ENCODE measurements around the gene C1QL1.
A peak's percentile ranks its signal among the peaks of the same experiment; 100 is the strongest.

C1QL1 gene

DNA sequence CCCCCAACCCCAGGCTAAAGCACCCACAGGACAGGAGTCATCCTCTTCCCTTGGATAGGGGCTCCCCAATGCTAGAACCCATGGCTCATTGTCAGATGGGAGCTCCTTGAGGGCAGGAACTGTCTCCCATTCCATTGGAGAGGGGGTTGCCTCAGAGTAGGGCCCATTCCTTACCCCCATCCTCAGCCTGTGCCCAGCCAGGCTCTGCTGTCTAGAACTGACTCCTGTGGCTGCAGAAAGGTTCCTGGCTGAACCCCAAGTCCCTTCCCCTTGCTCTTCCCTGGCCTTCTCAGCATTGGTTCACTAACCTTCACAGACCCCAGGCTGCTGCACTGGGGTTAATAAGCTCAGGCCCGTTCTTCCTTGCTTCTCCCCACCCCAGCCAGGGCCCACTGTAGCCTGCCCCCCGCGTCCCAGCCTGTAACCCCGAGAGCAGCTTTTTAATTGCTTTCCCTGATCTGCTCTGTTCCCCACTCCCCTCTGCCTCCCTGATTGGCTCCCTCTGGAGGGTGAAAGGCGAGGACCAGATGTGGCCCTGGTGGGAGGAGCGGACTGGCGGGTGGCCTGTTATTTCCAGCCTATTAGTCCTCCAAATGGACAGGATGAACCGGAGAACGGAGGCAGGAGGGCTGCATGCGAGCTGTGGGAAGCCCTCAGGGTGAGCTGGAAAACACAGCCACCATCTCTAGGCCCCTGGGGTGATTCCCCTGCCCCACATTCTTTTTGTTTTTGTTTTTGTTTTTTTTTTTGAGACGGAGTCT, 46.8 kb downstream of the C1QL1 start:
- peak in 8 of 42 donors; percentile 3 to 41 (median 16) for DNase-seq
- intact Hi-C loops (cut with DNase I) = no loop called here

DNA sequence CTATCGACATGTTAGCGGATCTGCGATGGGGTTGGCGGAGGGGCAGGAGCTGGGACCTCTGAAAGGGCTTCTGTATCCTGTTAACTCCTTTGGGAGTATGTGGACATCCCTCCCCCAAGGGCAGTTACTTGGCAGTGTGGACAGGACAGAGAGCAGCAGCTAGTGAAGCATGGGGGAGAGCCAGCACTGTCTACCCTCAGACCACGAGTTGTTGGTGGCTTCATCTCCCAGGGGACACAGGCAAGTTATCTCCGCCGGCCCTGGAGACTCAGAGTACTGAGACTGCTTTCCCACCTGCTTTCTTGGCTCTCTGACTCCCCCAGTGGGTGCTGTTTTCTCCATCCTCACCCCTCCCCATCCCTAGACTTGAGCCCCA, 47.5 kb downstream of the C1QL1 start:
- DNase-seq = peak in 7 of 42 donors; percentile 3 to 27 (median 15)
- intact Hi-C loops (cut with DNase I) = no loop called here

DNA sequence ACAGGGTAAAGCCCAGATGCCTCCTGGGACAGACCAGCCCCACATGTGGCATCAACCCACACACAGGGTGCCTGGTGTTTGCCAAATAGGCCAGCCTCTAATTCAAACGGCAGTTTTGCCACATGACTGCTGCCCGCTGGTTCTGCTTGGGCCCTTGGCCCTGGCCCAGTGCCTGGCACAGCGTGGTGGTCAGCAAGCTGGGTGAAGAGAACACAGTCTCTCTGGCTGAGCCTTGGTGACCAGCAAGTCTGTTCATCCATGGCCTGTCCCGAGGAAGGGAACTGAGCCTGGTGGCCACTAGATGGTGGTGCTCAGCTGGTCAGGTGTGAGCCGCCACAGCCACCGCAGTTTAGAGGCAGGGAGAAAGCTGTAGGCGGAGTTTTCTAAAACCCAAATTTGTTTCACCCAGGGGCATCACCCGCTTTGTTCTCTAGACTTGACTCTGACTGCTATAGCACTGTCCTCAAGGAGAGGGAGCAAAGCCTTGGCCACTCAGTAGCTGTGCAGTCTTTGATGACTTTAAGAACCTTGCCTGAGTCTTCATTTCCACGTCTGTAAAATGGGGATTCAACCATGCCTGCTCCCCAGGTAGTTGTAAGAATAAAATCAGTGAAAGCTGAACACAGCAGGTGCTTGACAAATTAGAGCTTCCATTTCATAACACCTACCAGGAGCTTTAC, 48.1 kb downstream of the C1QL1 start:
- intact Hi-C loops (cut with DNase I) = loop anchor here (5.0 kb wide), 1 partner anchor 97 kb away; no protein-coding TSS in a partner anchor

DNA sequence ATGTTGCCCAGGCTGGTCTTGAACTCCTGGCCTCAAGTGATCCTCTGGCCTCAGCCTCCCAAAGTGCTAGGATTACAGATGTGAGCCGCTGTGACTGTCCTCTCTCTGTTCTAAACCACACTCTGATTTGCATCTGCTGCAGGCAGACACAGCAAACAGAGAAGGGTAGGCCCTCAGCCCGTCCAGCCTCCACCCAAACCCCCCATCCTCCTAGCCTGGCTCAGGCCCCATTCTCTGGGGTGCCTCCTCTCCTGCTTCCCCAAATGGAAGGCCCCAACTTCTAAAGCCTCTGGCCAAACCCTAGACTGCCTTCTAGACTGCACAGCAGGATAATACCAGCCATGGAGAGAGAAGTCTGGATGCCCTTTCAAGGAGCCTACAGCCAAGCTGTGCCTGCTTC, 48.7 kb downstream of the C1QL1 start:
- peak in 4 of 42 donors; percentile 1 to 20 (median 4) for DNase-seq
- intact Hi-C loops (cut with DNase I) = loop anchor here (5.0 kb wide), 1 partner anchor 98 kb away; no protein-coding TSS in a partner anchor

More for the DNA sequence above, 48.1 kb downstream of the C1QL1 start:
- DNase-seq = peak; percentile 61 to 90 (median 78)

DNA sequence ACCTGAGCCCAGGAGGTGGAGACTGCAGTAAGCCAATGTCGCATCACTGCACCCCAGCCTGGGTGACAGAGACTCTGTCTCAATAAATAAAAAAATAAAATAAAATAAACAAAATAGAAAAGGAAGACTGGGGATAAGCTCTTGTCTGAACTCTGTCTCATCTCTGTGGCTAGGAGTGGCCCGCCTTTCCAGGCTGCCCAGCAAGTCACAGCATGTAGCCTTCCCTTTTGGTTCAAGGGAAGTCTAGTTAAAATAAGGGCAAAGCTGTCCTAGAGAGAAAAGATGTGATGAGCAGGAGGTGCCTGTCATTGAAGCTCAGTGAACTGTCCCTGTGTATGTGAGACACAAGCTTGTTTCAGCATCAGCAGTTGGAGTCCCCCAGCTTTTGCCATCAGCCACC, 50.1 kb downstream of the C1QL1 start:
- intact Hi-C loops (cut with DNase I) = loop anchor here (5.0 kb wide), 1 partner anchor 99 kb away; no protein-coding TSS in a partner anchor
- peak in 4 of 42 donors; percentile 1 to 29 (median 4) for DNase-seq

DNA sequence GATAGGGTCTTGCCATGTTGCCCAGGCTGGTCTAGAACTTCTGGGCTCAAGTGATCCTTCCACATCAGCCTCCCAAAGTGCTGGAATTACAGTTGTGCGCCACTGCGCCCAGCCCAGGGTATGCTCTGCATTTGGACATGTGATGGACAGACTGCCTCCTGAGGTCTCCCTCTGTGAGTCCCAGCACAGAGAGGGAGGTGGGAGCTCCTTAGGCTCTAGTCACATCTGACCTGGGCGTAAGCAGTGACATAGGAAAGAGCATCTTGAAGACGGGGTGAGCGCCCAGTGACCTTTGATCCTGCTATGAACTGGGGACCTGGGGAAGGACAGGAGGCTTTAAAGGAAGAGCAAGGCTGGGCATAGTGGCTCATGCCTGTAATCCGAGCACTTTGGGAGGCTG, 50.6 kb downstream of the C1QL1 start:
- peak in 6 of 42 donors; percentile 8 to 13 (median 10) for DNase-seq
- intact Hi-C loops (cut with DNase I) = loop anchor here (5.0 kb wide), 1 partner anchor 100 kb away; no protein-coding TSS in a partner anchor

DNA sequence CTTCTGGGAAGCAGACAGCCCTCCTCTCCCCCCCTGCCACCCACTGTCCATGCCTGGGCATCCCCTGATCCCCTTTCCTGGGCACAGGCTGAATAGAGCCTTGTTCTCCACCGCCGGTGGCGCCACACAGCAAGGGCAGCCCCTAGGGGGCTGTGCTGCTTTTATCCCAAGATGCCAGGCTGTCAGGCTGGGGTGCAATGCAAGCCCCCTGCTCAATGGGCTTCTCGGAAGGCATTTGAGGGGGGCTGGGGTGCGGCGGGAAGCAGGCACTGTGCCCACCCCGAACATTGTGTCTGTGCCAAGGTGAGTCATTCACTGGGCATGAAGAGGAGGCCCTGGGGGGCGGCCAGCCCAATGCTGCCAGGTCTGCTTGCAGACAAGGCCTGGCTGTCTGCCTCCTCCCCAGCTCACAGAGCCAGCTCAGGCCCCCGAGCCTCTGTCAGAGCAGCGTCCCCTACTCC, 51.3 kb downstream of the C1QL1 start:
- DNase-seq = peak; percentile 46 to 93 (median 73)
- intact Hi-C loops (cut with DNase I) = loop anchor here (5.0 kb wide), 1 partner anchor 100 kb away; no protein-coding TSS in a partner anchor

DNA sequence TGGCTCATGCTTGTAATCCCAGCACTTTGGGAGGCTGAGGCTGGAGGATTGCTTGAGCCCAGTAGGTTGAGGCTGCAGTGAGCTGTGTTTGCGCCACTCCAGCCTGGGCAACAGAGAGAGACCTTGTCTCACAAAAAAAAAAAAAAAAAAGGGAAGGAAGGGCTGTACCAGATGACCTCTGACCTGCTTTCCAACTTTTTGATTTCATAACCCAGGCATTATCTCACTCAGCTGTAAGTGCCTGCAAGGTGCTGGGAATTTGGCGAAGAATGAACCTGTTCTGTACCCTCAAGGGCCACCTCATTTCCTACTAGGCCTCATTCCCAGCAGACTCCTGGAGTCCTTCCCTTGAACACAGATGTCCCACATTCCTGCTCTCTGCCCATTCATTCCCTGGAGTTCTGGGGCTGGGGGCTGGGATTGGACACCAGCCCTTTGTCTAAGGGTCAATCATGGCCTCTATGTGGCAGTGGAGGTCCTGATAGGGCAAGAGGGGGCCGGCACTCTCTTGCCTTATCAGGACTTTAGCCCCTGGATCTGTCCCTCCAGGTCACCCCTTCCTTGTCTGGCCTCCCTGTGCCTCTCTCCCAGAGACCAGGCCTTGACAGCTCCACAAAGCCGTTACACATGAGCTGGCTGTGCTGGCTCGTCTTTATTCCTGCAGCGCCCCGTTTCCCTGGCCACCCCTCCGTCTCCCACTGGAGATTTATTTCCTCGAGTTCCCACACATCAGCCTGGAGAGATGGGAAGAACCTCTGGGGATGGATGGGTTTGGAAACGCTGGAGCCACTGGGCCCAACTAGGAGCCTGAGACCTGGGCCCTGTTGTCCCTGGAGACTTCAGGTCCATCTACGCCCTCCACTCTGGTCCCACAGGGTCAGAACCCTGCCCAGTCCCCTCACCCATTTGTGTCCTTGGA, 52.0 kb downstream of the C1QL1 start:
- peak in 9 of 42 donors; percentile 10 to 77 (median 36) for DNase-seq
- intact Hi-C loops (cut with DNase I) = loop anchor here (5.0 kb wide), 1 partner anchor 101 kb away; no protein-coding TSS in a partner anchor

DNA sequence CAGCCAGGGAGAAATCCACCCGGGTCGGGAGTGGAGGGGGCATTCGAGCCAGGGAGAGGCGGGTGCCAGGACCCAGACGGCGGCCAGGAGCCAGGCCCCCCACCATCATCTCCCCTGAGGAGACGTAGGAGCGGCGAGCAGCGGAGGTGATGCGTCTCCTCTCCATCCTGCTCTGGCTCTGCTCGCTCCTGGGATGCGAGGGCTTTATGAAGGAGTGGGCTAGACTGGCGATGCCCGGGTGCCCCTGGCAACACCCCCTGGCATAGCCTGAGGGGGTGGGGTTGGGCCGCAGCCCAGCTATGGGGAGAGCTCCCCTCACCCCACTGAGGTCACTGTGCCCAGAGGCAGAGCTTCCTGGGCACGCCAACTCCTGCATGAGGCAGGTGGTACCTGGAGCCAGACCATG, 52.8 kb downstream of the C1QL1 start, which contains the start of gene GFAP:
GFAP (minus strand) TSS at position 180 of the 406 bp plus-strand sequence; CDS start at position 166, 14 bp downstream.
- intact Hi-C loops (cut with DNase I) = loop anchor here (5.0 kb wide), 1 partner anchor 102 kb away; no protein-coding TSS in a partner anchor
- peak in 34 of 42 donors; percentile 12 to 84 (median 58) for DNase-seq

DNA sequence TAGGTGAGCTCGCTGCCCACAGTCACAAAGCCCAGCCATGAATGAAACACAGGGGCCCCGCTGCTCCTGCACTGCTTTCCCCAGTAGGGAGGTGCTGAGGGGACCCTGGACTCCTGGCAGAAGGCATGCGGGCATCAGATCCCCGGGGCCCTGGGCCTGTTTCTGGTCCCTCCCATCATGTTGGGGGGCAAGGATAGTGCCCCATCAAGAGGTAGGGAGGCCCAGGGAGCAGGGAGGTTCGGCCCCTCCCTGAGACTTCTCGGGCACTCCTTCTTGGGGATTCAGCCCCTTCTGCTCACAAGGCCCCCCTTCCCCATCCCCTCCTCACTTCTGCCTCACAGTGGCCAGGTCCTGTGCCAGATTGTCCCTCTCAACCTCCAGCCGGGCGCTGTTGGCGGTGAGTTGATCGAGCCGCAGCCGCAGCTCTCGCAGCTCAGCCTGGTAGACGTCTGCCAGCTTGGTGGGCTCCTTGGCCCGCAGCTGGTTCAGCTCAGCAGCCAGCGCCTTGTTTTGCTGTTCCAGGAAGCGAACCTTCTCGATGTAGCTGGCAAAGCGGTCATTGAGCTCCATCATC, 53.3 kb downstream of the C1QL1 start:
- peak in 3 of 42 donors; percentile 6 to 31 (median 7) for DNase-seq
- intact Hi-C loops (cut with DNase I) = loop anchor here (5.0 kb wide), 2 partner anchors 103 to 183 kb away; no protein-coding TSS in a partner anchor

DNA sequence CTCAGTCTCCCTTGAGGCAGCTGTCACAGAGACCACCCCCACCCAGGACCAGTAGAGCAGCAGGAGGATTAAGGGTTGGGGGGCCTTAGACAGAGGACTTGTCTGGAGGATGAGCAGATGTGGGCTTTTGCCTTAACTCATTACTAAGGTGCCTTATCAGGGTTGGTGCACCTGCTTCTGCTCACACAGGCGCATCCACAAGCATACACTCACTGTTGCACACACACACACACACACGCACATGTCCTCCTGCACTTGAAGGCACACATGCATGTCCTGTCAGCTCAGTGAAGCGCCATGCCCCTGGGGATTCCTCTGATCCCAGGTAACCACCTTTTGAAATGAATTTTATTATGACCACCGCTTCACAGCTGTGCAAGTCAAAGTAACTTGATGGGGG, 54.0 kb downstream of the C1QL1 start:
- intact Hi-C loops (cut with DNase I) = loop anchor here (5.0 kb wide), 1 partner anchor 183 kb away; no protein-coding TSS in a partner anchor
- DNase-seq = no peak

DNA sequence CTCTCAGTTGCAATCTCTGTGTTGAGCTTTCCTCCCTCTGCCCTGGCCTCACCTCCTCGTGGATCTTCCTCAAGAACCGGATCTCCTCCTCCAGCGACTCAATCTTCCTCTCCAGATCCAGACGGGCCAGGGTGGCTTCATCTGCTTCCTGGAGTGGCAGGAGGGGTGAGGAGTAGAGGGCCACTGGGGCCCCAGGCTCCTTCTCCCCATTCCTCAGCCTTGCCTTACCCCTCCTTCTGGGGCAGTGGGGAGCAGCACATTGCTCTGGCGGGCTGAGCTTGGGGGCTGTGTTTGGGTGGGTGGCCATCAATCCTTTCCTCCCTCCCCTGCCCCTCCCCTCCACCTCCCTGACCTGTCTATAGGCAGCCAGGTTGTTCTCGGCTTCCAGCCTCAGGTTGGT, 54.4 kb downstream of the C1QL1 start:
- peak in 2 of 42 donors; percentile 6 to 19 for DNase-seq

DNA sequence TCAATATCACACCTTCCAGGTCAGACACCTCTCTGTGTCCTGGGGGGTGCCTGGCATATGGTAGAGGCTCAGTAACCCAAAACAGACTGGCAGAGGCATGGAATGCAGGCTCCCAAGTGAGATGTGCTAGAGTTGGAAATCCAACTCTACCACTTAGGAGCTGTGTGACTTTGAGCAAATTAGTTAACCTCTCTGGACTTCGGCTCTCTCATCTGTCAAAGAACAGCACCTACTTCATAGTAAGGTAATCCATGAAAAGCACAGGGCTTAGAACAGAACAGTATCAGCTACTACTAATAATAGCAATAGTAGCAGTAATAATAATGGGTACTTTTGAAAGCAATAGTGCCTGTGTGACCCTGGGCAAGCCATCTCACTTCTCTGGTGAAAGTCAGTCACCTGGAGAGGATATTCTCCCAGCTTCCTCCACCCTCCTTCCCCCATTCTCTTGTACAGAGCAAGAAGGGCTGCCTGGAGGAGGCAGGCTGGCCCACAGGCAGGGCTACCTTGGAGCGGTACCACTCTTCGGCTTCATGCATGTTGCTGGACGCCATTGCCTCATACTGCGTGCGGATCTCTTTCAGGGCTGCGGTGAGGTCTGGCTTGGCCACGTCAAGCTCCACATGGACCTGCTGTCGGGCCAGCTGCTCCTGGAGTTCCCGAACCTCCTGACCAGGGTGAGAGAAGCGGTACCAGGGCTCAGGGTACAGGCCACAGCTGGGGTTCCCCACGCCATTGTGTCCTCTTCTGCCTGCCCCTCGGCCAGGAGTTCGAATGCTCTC, 55.1 kb downstream of the C1QL1 start:
- DNase-seq = peak in 3 of 42 donors; percentile 4 to 33 (median 13)
- intact Hi-C loops (cut with DNase I) = loop anchor here (5.0 kb wide), 1 partner anchor 184 kb away; no protein-coding TSS in a partner anchor

More for the DNA sequence above, 54.4 kb downstream of the C1QL1 start:
- intact Hi-C loops (cut with DNase I) = loop anchor here (5.0 kb wide), 1 partner anchor 184 kb away; no protein-coding TSS in a partner anchor

DNA sequence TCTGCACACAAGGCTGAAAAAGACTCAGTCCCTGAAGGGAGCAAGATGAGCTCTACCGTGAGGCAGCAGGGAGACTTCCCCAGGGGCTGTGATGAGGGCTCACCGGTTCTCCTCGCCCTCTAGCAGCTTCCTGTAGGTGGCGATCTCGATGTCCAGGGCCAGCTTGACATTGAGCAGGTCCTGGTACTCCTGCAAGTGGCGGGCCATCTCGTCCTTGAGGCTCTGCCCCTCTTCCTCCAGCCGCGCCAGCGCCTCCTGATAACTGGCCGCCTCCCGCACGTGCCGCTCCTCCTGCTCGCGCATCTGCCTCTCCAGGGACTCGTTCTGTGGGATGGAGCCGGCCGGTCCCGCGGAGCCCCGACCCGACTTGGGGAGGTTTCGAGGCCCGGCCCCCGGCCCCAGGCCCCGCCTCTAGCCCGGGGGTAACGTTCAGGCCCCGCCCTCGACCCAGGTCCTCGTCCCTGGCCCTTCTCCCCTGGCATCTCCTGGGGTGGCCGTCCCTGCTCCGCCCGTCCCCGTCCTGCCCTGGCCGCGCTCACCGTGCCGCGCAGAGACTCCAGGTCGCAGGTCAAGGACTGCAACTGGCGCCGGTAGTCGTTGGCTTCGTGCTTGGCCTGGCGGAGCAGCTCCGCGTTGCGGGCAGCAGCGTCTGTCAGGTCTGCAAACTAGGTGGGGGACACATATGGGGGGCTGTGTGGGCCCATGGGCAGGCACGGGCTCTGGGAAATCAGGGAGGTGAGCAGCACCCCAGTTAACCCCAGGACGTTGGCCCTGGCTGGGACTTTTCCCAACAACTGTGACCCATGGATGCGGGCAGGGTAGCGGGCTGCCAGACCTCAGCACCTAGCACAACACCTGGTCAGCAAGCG, 56.7 kb downstream of the C1QL1 start:
- intact Hi-C loops (cut with DNase I) = loop anchor here (5.0 kb wide), 1 partner anchor 186 kb away; no protein-coding TSS in a partner anchor
- DNase-seq = peak in 31 of 42 donors; percentile 29 to 76 (median 47)

DNA sequence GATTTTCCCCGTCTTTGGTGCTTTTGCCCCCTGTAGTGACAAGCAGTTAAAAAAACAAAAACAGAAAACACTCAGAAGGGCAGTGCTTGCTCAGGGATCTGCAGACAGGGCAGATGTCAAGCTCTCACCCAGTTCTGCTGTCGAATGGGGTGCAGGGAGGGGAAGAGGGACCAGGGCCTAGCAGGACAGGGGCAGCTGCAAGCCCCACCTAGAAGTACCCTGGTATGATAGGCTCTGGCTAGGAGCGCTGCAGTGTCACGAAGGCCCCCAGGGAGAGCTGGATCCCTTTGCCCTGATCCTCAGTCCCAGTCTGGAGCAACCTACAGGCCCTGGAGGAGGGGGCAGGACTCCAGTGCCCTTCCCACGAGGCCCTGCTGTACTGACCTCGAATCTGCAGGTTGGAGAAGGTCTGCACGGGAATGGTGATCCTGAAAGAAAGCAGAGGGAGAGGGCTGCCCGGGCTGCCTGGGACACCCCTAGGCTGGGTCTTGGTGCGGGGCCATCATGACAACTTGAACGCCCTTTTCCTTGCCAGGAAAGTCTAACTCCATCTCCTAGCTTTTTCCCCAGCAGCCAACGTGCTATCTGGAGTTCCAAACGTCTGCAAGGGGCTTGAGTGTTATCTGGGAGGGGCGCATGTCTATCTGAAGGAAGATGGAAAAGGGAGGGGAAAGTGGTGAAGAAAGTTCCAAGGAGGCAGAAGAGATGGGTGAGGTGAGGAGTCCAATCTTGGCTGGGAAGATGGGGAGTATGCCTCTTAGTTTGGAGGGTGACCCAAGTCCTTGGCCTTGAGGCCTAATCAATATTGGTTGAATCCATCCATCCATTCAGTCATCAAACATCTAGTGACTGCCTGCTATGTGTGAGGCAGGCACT, 57.6 kb downstream of the C1QL1 start:
- intact Hi-C loops (cut with DNase I) = loop anchor here (5.0 kb wide), 1 partner anchor 187 kb away; no protein-coding TSS in a partner anchor
- peak in 1 of 42 donors; percentile 22 for DNase-seq
